ENCODE results near the gene ADNP2.

GRCh38 chr18:80129672-80130367, 20.8 kb downstream of the ADNP2 start:
- TF ChIP-seq CTCF (IDR thresholded peaks at IDR 0.05), result no peak
- no peak for TF ChIP-seq POLR2A (IDR thresholded peaks at IDR 0.05)

Data from tibial nerve (tissue), 3 donors.